DND-41 (cell line): Measurements from ENCODE around the gene TBX18.

Experiments used
- ATAC-seq: fragments of 200-7000 bp; cut with Tn5 transposase; 3 replicates; pipeline ENCODE4 v1.9.1; 2021; ENCODE audit warnings: low read depth; ENCODE audit not compliant: insufficient read depth
- DNase-seq: peaks from one replicate; pipeline ENCODE4 v3.0.0-alpha.2; 2020
- H2AFZ ChIP-seq: 2 replicates; pipeline ENCODE4 v1.6.0; 2012; ENCODE audit warnings: low read depth, low read length
- H3K27ac ChIP-seq: 2 replicates; pipeline ENCODE4 v1.5.1; 2012; ENCODE audit warnings: low read length, inconsistent platforms
- H3K27me3 ChIP-seq: fragments of 200-600 bp; sonication (generic); 2 replicates; pipeline ENCODE4 v1.6.0; 2012; ENCODE audit warnings: low read length, mild to moderate bottlenecking, inconsistent platforms; ENCODE audit not compliant: insufficient read depth, poor library complexity
- H3K36me3 ChIP-seq: 2 replicates; pipeline ENCODE4 v1.5.1; 2012; ENCODE audit warnings: low read length, inconsistent platforms; ENCODE audit not compliant: insufficient read depth
- H3K4me1 ChIP-seq: 2 replicates; pipeline ENCODE4 v1.5.1; 2012; ENCODE audit warnings: mild to moderate bottlenecking, low read length; ENCODE audit not compliant: insufficient read depth
- H3K4me2 ChIP-seq: 2 replicates; pipeline ENCODE4 v1.6.0; 2012; ENCODE audit warnings: mild to moderate bottlenecking, moderate library complexity, low read length, inconsistent platforms; ENCODE audit not compliant: insufficient read depth
- H3K4me3 ChIP-seq, 2 experiments: fragments of 200-600 bp in 1 of 2; shearing (Covaris generic) in 1 of 2; 2 replicates each; pipeline ENCODE4 v1.5.1; 2012 to 2016; ENCODE audit warnings: inconsistent platforms in 2 of 2, low read length in 2 of 2, mild to moderate bottlenecking in 2 of 2, low read depth in 1 of 2, moderate library complexity in 1 of 2
- H3K79me2 ChIP-seq: 2 replicates; pipeline ENCODE4 v1.6.0; 2012; ENCODE audit warnings: low read length, inconsistent platforms; ENCODE audit not compliant: insufficient read depth
- H3K9ac ChIP-seq: 2 replicates; pipeline ENCODE4 v1.6.0; 2012; ENCODE audit warnings: low read depth, mild to moderate bottlenecking, inconsistent platforms, low read length, moderate library complexity
- H3K9me3 ChIP-seq: 2 replicates; pipeline ENCODE4 v1.5.1; 2012; ENCODE audit warnings: low read length, moderate library complexity, mild to moderate bottlenecking, inconsistent platforms; ENCODE audit not compliant: insufficient read depth, severe bottlenecking
- H4K20me1 ChIP-seq: 2 replicates; pipeline ENCODE4 v1.6.0; 2012; ENCODE audit warnings: low read length; ENCODE audit not compliant: insufficient read depth
- EZH2 ChIP-seq: IDR thresholded peaks from 3 replicates; pipeline ENCODE4 v1.6.1; 2012; ENCODE audit warnings: borderline replicate concordance, low read depth, mild to moderate bottlenecking, moderate library complexity, low read length, inconsistent platforms; ENCODE audit not compliant: severe bottlenecking
- TF ChIP-seq, protein P1 (sequence below): IDR thresholded peaks from 2 replicates; pipeline ENCODE4 v1.5.1; 2012; ENCODE audit warnings: borderline replicate concordance, low read length, moderate library complexity, mild to moderate bottlenecking; ENCODE audit not compliant: poor library complexity, severe bottlenecking; ENCODE audit errors: extremely low read depth

Gene TBX18

GRCh38 chr6:84651583-84651982 lies 112.8 kb downstream of the TBX18 start:
- TF ChIP-seq EZH2 = no peak
- TF ChIP-seq, protein P1, sequence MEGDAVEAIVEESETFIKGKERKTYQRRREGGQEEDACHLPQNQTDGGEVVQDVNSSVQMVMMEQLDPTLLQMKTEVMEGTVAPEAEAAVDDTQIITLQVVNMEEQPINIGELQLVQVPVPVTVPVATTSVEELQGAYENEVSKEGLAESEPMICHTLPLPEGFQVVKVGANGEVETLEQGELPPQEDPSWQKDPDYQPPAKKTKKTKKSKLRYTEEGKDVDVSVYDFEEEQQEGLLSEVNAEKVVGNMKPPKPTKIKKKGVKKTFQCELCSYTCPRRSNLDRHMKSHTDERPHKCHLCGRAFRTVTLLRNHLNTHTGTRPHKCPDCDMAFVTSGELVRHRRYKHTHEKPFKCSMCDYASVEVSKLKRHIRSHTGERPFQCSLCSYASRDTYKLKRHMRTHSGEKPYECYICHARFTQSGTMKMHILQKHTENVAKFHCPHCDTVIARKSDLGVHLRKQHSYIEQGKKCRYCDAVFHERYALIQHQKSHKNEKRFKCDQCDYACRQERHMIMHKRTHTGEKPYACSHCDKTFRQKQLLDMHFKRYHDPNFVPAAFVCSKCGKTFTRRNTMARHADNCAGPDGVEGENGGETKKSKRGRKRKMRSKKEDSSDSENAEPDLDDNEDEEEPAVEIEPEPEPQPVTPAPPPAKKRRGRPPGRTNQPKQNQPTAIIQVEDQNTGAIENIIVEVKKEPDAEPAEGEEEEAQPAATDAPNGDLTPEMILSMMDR = no peak
- Histone ChIP-seq H3K9ac (no peak overlapping the region), H3K79me2 (no peaks in the 10 kb centered on the region), H3K27ac (no peak overlapping the region), H3K4me2 (no peak overlapping the region), H3K4me3 (no peak overlapping the region), H3K36me3 (no peaks in the 10 kb centered on the region), H3K27me3 (no peaks in the 10 kb centered on the region), H3K9me3 (peaks cover 3% of the 10 kb centered on the region), H3K4me1 (peaks cover 3% of the 10 kb centered on the region; the same call in 1 of the 2 replicates), H4K20me1 (no peaks in the 10 kb centered on the region), H2AFZ (no peak overlapping the region)
- ATAC-seq (no peak), DNase-seq (no peak)

DNA sequence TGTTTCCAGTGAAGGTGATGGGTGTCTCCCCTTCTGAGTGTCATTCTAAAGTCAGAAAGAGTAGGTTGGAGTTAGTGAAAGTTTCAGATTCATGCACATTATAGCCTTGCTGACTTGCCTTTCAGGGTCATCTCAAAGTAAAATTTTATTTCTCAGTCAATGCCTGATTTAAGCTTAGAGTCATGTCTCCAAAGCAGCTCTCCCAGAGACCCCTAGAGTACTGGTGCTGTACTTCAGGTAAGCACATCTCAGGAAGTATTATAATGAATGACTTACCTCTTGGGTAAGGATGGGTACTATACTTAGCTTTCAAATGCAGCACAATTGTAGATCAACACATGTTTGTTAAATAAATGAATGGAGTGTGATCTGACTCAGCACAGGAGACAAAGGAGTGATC lies 116.0 kb downstream of the TBX18 start:
- Histone ChIP-seq H3K4me1 (peaks cover 34% of the 10 kb centered on the region), H2AFZ (no peak overlapping the region), H3K36me3 (no peaks in the 10 kb centered on the region), H3K79me2 (no peaks in the 10 kb centered on the region), H3K27me3 (no peaks in the 10 kb centered on the region), H3K27ac (no peak overlapping the region), H3K4me3 (no peak overlapping the region), H4K20me1 (no peaks in the 10 kb centered on the region), H3K4me2 (no peak overlapping the region), H3K9me3 (peaks cover 3% of the 10 kb centered on the region), H3K9ac (no peak overlapping the region)
- ATAC-seq = no peak
- DNase-seq = no peak
- TF ChIP-seq, protein P1 = no peak

DNA sequence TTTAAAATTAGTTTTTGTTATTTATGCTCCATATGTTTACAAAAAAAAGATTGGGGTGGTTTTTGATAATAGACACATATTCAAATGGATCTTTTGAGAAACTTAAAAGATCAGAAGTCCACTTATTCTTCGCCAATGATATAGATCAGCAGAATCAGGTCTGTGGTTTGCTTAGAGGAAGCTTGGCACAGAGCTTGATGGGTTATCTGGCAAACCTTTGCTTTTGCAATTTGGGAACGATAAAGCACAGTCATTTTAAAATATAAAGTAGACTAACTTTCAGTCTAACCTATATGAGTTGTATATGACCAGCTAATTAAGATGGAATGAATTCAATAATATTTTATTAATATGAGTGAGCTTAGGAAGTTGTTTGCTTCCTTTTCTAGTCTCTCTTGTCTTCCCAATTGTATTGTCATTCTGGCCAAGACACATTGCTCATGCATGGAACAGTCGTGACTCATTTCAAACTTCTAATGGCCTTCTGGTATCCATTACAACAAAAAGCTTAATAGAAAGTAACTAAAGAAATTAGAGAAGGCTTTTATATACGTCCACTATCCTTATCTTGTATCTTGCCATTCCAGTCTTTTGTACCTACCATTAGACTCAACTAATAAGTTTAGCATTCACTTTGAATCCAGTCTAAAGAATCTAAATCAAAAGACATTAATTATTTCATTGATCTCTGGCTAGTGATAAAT lies 118.7 kb downstream of the TBX18 start:
- Histone ChIP-seq H3K36me3 (no peaks in the 10 kb centered on the region), H3K79me2 (no peaks in the 10 kb centered on the region), H3K9ac (no peak overlapping the region), H3K4me1 (peaks cover 36% of the 10 kb centered on the region), H3K4me2 (peak overlapping the region; percentile 26; the same call in 1 of the 2 replicates), H4K20me1 (no peaks in the 10 kb centered on the region), H3K4me3 (no peak overlapping the region), H3K27me3 (no peaks in the 10 kb centered on the region), H3K9me3 (peaks cover 3% of the 10 kb centered on the region), H2AFZ (no peak overlapping the region), H3K27ac (peak overlapping the region; percentile 14; the same call in 1 of the 2 replicates)
- TF ChIP-seq EZH2 = no peak
- TF ChIP-seq, protein P1 = no peak
- no peak for DNase-seq
- peak; percentile 83 for ATAC-seq
